ENCODE measurements around the gene EIPR1.
A peak's percentile ranks its signal among the peaks of the same experiment; 100 is the strongest.

EIPR1 gene

DNA sequence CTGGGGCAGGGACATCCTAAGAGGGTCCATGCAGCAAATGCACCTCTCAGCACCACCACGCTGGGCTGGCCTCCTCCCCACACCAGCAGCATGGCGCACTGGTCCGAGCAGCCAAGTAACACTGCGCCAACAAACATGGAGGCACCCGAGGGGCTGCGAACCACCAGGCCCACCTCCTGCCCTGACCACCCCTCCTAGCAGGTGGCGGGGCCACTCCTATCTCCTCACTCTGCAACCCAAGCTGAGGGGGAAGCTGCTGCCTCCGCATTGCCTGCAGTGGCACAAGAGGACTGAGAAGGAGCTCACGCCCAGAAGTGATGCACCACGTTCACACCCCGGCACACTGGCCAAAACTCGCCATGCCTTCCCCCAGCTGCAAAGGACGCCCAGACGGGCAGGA is 94.4 kb downstream of the EIPR1 start:
- no peak for FAIRE-seq
- no peak for TF ChIP-seq POLR2A (IDR thresholded peaks at IDR 0.05; ENCODE audit: low read depth, low read length)

DNA sequence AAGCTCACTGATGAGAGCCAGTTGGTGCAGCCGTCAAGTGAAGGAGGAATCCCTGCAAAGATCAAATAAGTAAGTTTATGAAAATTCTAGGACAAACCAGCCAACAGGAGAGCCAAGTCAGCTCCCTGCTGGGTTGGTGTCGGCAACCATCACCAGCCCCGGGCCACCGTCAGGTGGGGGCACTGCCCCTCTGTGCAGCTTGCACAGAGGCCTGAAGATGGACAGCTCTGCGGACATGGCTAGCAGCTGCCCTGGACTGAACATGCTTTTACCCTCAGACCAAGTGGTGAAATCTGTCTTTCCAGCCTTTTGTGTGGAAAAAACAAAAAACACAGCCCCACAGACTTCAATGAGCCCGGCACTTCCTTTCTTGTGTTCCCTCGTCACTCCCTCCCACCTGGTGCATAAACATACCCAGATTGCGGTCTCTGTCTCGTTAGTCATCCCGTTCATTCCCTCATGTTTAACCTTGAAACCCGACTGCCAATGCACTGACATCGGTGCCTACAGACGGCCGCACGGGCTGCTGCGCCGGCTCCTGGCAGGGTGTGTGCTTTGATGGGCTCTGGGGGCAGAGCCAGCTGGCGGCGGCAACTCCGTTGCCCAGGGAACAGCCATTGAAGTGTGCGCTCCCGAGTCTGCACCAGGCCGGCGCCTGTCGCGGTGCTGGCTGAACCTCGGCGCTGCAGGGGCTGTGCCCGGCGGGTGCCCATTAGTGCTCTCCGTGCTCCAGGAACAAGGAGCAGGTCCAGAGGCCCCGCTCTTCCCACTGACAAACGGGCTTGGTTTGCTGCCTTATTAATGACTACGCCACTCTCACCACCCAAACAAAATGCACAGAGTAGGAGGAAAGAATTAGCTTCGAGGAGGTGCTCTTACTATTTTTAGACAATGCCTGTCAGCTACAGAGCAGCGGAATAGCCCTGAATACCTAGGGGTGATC is 95.3 kb downstream of the EIPR1 start:
- no peak for FAIRE-seq
- peak; percentile 92 for DNase-seq (ENCODE audit: insufficient read length, low spot score)
- no peak for TF ChIP-seq POLR2A (IDR thresholded peaks at IDR 0.05; ENCODE audit: low read depth, low read length)

More for the DNA sequence above, 94.4 kb downstream of the EIPR1 start:
- no peak for DNase-seq (ENCODE audit: insufficient read length, low spot score)

DNA sequence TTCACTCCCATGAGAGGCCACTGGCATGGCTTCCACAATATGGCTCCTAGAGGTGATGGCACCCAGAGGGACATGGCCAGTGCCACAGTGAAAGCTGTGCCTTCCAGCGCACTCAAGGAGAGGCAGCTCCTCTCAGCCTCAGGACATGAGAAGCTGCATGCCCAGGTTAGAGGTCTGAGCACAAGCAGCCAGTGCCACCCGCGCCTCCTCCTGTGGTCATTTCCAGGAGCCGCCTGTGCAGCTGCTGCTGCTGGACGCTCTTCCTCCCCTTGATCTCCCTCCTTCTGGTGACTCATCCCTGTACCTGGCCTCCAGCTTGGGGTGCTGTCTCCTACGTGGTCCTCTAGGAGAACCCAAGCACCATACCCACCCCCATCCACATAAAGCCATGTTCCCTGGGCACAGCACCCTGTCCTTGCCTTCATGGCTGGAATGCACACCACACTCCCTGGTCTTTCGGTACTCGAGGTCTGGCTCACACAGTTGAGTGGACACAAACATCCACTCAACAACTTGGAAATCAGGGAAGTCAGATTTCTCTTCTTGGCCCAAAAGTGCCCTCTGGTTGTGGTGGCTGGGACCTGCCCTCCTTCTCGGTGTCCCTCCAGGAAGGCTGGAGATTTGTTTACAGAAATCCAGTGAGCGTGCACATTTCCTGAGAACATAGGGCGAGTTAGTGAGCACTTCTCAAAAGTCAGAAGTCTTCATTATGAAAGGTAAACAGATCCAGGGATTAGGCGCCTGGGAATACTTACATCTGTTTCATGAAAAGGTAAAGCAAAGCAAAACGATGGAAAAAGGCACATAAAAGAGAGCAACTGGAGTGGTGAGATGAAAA is 96.7 kb downstream of the EIPR1 start:
- TF ChIP-seq POLR2A (IDR thresholded peaks at IDR 0.05; ENCODE audit: low read depth, low read length) = no peak
- no peak for FAIRE-seq

DNA sequence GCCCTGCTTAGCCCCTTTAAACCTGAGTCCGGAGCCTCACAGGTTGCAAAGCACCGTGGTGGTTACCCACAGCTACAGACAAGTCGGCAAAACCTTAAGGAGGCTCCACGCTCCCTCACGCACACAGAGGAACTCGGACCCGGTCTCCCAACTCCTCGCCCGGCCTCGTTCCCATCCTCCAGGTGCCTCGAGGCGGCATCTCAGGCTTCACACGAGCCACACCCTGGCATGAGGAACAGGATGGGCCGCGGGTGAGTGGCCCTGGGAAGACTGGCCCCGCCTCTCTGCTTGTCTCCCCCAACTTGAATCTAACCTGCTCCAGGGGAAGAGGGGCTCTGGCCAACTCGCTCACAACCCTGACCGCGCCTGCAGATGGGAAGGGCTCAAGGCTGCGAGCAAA is 97.4 kb downstream of the EIPR1 start:
- TF ChIP-seq POLR2A (IDR thresholded peaks at IDR 0.05; ENCODE audit: low read depth, low read length) = no peak
- no peak for FAIRE-seq

More for the DNA sequence above, 96.7 kb downstream of the EIPR1 start:
- no peak for DNase-seq (ENCODE audit: insufficient read length, low spot score)

DNA sequence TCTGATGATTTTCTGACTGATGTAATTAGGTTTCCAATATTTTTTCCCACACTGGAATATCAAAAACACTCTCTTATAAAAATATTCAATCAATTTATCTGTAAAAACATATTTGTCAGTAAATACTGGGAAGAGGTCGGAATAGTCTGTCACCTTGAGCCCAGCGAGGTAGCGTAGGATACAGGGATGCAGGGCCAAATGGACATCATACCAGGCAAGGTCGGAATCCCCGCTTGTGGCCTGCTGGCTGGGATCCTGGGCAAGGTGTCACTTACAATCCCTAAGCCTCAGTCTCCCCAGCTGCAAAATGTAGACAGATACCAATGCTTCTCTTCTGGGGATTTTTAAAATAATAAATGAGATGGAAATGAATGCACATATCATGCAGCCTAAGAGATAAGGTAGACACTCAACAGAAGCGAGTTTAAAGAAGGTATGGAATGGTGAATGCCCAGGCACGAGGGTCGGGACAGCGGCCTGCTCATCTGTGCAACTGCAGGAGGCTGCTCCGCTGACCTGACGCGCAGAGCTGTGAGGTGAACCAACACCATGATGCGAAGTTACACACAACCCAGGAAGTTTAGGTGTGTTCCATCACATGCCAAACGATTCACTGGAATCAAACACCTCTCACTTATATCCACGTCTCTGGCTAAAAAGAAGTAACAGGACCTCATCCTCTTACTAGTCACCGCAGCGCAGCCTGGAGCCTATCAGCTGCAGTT is 98.2 kb downstream of the EIPR1 start:
- TF ChIP-seq POLR2A (IDR thresholded peaks at IDR 0.05; ENCODE audit: low read depth, low read length) = no peak

More for the DNA sequence above, 97.4 kb downstream of the EIPR1 start:
- no peak for DNase-seq (ENCODE audit: insufficient read length, low spot score)

DNA sequence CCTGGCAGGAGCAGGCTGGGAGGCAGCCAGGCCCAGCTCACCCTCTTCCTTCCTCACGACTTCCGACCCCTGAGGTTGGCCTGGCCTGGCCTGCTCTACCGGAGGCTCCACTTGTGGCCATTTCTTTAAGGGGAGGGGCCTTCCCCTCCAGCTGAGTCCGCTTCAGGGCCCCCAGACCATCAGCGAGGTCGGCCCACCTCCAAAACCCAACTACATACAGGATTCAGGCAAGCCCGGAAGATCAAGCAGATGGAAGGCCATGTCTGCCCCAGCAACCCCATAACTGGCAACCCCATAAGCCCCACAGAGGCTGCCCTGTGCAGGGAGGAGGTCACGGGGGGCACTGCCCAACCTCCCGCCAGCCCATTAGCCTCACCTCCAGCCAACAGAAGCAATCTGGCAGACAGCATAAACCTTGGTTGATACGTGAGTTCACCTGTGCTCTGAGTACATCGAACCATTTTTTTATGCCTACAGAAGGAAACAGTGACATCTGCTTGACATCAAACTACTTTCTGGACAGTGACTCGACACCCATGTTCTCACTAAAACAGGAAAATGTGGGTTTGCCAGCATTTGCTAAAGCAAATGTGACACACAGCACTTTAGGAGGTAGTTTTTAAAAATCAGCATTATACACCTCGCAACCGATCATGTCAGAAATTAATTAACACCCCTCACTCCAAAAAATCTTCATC is 98.9 kb downstream of the EIPR1 start:
- no peak for TF ChIP-seq POLR2A (IDR thresholded peaks at IDR 0.05; ENCODE audit: low read depth, low read length)
- FAIRE-seq (no peak), DNase-seq (ENCODE audit: insufficient read length, low spot score) (no peak)

More for the DNA sequence above, 98.2 kb downstream of the EIPR1 start:
- FAIRE-seq (no peak), DNase-seq (ENCODE audit: insufficient read length, low spot score) (no peak)

DNA sequence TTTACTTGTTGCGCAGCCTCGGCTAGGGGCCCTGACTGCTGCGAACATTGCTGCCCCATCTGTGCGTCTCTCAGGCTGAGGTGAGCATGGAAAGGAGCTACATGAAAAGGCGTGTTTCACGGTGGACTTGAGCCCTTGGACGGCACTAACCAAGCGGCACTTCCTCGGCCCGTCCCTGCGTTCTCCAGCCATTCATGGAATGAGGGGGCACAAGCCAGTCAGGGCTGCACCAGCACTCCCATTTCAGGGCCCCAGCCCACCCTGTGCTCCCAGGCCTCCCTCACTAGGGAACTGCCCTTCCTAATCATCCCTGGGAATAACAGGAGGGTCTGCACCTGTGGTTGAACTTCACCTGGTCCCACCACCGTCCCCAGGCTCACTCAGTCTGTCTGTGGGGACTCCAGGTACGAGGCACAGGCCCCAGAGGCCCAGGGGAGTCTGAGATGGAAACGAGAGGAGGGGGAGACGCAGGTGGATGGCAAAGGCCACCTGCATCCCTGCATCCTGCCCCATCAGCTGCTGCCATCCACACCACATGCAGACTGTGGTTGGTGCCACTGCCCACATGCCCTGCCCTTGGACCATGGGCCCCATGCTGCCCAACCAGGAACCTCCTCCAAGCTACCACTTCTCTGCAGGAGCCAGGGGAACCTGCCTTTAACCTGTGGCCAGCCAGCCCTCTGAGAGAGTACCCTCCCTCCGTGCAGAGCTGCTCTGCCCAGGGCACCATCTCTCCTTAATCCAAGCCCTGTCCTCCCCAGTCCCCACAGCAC is 99.7 kb downstream of the EIPR1 start:
- FAIRE-seq = no peak
- no peak for TF ChIP-seq POLR2A (IDR thresholded peaks at IDR 0.05; ENCODE audit: low read depth, low read length)
- DNase-seq (ENCODE audit: insufficient read length, low spot score) = no peak

DNA sequence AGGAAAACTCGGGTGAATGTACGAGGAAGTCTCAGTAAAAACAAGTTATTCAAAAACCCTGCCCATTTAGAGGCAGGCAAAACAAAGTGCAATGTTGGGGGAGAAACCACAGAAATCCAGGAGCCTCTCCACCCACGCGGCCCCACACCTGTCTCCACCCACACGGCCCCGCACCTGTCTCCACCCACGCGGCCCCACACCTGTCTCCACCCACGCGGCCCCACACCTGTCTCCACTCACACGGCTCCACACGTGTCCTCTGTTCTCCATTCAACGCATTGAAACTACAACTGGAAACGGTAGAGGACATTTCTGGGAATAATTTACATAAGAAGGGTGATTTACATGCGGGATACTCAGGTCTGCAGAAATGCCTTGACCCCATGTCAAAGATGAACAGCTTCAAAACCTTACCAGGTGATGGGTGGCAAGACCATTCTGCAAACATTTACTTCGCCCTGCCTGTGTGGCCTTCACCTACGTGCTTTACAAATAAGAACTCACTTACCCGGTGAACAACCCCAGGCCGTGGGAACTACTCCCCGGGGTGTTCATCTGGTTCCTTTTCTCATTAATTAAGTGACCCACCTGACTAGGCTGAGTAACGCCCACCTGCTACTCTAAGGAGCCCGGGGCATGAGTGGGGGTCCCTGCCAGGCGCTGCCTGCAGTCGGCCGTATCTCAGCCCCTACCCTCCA is 100.4 kb downstream of the EIPR1 start:
- DNase-seq (ENCODE audit: insufficient read length, low spot score) (no peak), FAIRE-seq (no peak)
- no peak for TF ChIP-seq POLR2A (IDR thresholded peaks at IDR 0.05; ENCODE audit: low read depth, low read length)

DNA sequence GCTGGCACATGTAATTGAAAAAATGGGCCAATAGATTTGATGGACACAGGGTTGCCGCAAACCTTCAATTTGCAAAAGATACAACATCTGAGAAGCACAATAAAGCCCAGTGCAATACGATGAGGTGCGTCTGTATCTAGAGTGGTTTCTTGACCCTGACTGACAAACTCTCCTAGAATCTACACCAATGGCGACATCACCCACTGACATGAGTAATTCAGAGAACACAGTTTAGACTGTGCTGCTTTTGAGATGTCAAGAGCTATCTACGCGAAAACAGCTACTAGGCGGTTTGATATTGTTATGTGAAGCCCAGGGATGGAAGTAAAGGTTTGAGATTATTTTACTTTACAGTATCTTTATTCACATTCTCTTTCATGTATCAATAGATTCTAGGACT is 104.9 kb downstream of the EIPR1 start:
- TF ChIP-seq POLR2A (IDR thresholded peaks at IDR 0.05; ENCODE audit: low read depth, low read length) = no peak
- FAIRE-seq (no peak), DNase-seq (ENCODE audit: insufficient read length, low spot score) (no peak)

DNA sequence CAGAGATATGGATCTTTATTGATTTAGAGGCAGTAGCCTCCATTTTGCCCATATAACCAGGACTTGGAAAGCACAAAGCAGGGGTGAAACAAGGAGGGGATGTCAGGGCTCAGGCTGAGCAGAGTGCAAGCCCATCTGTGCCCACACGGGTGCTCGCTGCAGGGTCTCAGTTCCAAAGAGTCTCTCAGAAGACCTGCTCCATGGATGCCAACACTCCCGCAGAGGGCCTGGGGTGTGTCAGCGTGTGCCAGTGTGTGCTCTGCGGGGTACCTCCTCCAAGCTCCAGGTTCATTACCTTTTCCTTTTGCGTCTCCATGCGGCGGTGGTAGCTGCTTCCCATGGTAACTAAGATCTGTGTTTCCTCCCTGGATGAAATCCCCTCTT is 107.5 kb downstream of the EIPR1 start:
- FAIRE-seq = no peak
- no peak for DNase-seq (ENCODE audit: insufficient read length, low spot score)
- TF ChIP-seq POLR2A (IDR thresholded peaks at IDR 0.05; ENCODE audit: low read depth, low read length) = no peak

DNA sequence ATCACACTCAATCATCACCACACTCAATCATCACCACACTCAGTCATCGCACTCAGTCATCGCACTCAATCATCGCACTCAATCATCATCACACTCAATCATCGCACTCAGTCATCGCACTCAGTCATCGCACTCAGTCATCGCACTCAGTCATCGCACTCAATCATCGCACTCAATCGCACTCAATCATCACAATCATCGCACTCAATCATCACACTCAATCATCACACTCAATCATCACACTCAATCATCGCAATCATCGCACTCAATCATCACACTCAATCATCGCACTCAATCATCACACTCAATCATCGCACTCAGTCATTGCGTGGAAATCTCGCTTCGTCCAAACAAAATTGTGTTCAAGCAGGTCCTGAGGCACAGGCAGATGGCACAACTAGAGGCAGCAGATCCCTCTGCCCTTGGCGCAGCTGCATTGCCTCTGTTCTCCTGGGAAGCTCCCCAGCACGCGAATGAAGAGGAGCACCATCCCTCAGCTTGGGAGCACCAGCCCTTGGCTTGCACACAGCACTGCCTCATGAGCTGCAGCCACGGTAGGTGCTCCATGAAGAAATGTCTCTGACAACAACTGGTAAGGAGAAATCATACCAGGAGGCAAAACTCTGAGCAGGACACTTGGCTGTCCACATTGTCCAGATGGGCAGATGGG is 108.1 kb downstream of the EIPR1 start:
- DNase-seq (ENCODE audit: insufficient read length, low spot score) (no peak), FAIRE-seq (no peak)
- TF ChIP-seq POLR2A (IDR thresholded peaks at IDR 0.05; ENCODE audit: low read depth, low read length) = no peak

DNA sequence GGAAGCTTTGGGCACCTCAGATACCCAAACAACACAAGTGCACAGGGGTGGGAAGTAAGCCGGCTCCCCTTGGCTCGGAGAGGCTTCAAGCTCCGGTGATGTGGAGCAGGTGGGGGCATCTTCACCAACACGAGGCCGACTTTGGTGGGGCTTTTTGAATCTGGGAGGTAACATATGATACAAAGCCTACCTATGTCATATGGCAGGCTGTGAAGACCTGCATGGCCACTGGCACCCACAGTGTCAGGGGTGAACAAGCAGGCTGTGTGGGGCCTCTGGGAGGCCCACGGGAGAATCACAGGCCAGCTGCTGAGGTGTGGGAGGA is 109.0 kb downstream of the EIPR1 start:
- TF ChIP-seq POLR2A (IDR thresholded peaks at IDR 0.05; ENCODE audit: low read depth, low read length) = no peak
- no peak for FAIRE-seq

More for the DNA sequence above, 109.0 kb downstream of the EIPR1 start:
- DNase-seq (ENCODE audit: insufficient read length, low spot score) = no peak
